SU-DHL-6 (cell line): ENCODE results near the gene SLC13A2.

Source experiments
- EZH2phosphoT487 ChIP-seq: fragments of 200-600 bp; sonication (generic), shearing (Covaris generic); conservative IDR thresholded peaks from 2 replicates; pipeline ENCODE4 v1.6.1; 2018; ENCODE audit warnings: mild to moderate bottlenecking, antibody characterized with exemption, low read length, moderate library complexity, mixed read lengths
- TF ChIP-seq, protein P1 (sequence below): fragments of 200-600 bp; sonication (generic); IDR thresholded peaks from one replicate; pipeline ENCODE4 v1.5.1; 2017; ENCODE audit warnings: antibody characterized with exemption, mild to moderate bottlenecking, low read length, moderate library complexity; ENCODE audit not compliant: insufficient read depth, poor library complexity, severe bottlenecking

DNA sequence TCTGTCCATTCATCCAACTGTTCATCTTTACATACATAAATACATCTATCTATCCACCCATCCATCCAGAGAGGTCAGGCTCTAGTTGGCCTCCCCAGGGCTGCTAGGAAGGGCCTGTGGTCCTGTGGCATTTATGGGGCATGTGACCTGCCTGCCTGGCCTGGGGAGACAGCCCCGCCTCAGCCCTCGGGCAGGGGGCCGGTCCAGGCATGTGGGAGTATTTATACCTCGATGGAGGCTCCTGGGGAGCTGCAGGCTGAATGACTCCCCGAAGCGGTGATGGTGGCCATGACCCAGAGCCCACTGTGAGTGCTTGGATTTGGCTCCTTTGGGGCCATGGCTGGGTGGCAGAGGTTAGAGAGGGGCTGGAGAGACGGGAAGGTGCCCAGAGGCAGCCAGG is 40.0 kb downstream of the SLC13A2 start:
- TF ChIP-seq, protein P1, sequence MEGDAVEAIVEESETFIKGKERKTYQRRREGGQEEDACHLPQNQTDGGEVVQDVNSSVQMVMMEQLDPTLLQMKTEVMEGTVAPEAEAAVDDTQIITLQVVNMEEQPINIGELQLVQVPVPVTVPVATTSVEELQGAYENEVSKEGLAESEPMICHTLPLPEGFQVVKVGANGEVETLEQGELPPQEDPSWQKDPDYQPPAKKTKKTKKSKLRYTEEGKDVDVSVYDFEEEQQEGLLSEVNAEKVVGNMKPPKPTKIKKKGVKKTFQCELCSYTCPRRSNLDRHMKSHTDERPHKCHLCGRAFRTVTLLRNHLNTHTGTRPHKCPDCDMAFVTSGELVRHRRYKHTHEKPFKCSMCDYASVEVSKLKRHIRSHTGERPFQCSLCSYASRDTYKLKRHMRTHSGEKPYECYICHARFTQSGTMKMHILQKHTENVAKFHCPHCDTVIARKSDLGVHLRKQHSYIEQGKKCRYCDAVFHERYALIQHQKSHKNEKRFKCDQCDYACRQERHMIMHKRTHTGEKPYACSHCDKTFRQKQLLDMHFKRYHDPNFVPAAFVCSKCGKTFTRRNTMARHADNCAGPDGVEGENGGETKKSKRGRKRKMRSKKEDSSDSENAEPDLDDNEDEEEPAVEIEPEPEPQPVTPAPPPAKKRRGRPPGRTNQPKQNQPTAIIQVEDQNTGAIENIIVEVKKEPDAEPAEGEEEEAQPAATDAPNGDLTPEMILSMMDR: no peak
- no peak for TF ChIP-seq EZH2phosphoT487
